AG04449 (cell line): Measurements from ENCODE around the gene UPP2.

Experiments used
- CTCF ChIA-PET: fragments of 350-600 bp; formaldehyde crosslinking; extraction: SDS; loops from one replicate; lab custom pipeline; 2021; ENCODE audit warnings: antibody characterized with exemption; lab: Yijun Ruan, JAX
- POLR2A ChIA-PET: fragments of 400-600, 350-600 bp; formaldehyde crosslinking; extraction: SDS; loops from one replicate; lab custom pipeline; 2020; ENCODE audit warnings: antibody characterized with exemption, inconsistent platforms; lab: Yijun Ruan, JAX
- DNase-seq: peaks from one replicate; pipeline ENCODE4 v3.0.0-alpha.2; 2010; ENCODE audit warnings: low read depth, low spot score
- H3K4me3 ChIP-seq: 2 replicates; pipeline ENCODE4 v1.5.1; 2011; ENCODE audit warnings: low read depth, mild to moderate bottlenecking, control low read depth, low read length
- TF ChIP-seq, protein P1 (sequence below): IDR thresholded peaks from one replicate; pipeline ENCODE4 v1.5.1; 2011; ENCODE audit warnings: mild to moderate bottlenecking, moderate library complexity, low read length, control low read depth, inconsistent platforms; ENCODE audit not compliant: insufficient read depth; ENCODE audit errors: missing control alignments

UPP2 gene

DNA sequence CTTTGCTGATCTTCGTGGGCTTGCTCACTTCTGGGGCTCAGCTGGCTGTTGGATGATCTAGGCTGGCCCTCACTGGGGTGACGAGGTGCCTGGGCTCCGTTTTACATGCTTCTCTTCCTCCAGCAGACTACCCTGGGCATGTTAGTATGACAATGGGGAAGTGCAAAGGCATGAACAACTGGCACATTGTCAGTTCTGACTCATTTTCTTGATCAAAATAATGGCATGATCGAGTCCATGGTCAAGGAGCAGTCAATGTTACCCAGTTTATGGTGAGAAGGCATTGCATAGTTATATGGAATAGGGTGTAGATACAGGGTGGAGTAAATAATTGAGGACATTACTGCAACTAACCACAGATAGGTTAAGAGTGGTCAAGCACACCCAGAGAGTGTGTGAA is 10.0 kb upstream of the UPP2 start:
- no peak overlapping the region for H3K4me3 ChIP-seq
- ChIA-PET CTCF (no interaction called here), POLR2A (no interaction called here)
- TF ChIP-seq, protein P1, sequence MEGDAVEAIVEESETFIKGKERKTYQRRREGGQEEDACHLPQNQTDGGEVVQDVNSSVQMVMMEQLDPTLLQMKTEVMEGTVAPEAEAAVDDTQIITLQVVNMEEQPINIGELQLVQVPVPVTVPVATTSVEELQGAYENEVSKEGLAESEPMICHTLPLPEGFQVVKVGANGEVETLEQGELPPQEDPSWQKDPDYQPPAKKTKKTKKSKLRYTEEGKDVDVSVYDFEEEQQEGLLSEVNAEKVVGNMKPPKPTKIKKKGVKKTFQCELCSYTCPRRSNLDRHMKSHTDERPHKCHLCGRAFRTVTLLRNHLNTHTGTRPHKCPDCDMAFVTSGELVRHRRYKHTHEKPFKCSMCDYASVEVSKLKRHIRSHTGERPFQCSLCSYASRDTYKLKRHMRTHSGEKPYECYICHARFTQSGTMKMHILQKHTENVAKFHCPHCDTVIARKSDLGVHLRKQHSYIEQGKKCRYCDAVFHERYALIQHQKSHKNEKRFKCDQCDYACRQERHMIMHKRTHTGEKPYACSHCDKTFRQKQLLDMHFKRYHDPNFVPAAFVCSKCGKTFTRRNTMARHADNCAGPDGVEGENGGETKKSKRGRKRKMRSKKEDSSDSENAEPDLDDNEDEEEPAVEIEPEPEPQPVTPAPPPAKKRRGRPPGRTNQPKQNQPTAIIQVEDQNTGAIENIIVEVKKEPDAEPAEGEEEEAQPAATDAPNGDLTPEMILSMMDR = no peak
- no peak for DNase-seq

DNA sequence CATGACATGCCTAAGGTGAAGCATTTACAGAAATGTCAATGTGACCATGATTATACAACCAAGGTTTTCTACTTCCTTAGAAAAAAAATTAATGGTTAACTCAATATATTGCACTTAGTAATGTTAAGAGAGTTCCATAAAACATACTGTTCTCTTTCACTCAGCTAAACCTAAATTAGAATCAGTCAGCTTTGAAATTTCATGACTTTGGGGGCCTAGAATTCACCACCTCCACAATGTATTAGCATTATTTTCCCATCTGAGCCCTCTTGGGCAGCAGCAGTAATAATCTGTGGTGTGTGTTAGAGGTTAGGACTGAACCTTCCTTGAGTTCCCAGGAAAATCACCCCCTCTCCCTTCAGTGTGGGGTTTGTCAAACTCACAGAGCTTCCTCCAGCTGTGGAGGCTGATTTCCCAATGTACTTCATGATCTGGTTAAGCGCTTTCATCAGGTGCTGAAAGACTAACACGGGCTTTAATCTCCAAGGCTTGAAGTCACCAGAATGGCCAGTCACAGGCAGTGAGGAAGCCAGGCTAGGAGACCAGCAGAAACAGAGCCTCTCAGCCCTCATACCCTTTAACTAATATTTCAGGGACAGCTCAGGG is 7.1 kb upstream of the UPP2 start:
- ChIA-PET POLR2A (no interaction called here), CTCF (no interaction called here)
- no peak overlapping the region for H3K4me3 ChIP-seq
- DNase-seq = no peak
- TF ChIP-seq, protein P1 = no peak

DNA sequence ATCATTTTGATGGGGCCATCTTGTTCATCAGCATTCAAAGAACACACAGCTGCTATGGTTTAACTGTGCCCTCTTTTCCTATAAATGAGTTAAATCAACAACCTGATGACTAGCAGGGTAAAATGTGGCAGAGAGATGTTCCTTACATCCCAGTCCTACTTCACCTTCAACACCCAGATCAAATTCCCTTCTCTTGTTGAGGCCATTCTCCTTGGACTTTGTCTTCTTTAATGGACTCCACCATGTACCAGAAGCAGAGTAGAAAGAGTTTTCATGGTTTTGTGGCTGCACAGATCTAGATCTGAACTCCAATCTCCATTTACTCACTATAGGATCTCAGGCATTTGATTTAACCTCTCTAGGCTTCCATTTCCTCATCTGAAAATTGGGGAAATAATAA is 6.4 kb upstream of the UPP2 start:
- no peak overlapping the region for H3K4me3 ChIP-seq
- ChIA-PET POLR2A (no interaction called here), CTCF (no interaction called here)
- TF ChIP-seq, protein P1 = no peak
- no peak for DNase-seq

DNA sequence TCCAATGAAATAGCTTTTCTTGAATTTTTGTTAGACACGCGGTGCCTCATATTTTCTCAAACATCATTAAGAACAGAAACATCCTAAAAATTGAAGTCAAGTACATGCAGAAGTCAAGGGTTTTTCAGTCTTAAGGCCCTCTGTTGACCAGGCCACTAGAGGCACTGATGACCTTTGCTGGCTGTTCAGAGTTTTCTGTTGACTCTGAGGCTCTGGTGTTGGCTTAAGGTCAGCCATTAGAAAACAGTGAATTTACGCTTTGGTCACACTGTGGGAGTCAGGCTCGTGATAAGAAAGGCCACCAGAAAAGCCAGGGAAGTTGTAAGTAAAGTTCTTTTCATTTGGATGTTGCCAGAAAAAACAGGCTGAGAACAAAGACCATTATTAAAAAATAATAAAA is 5.8 kb upstream of the UPP2 start:
- POLR2A ChIA-PET = no interaction called here
- no peak for DNase-seq
- TF ChIP-seq, protein P1 = no peak
- H3K4me3 ChIP-seq = no peak overlapping the region
- CTCF ChIA-PET = no interaction called here

DNA sequence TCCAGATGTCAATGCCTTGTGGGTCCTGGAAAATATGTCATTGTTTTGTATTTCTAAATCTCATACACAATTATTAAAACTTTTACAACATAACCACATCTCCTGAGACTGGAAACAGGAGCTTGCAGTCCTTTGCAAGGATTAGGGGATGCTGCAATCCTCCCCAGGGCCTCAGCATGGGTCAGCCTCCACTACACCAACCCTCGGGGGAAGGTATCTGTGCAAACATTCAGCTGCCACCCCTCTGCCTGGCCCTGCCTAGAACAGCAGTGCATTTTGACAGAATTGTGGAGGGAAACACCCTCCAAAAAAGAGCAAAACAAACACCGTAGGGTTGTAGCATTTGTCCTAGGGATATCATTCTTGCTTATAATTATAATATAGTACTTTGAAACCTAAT is 4.2 kb upstream of the UPP2 start:
- POLR2A ChIA-PET = no interaction called here
- CTCF ChIA-PET = no interaction called here
- TF ChIP-seq, protein P1 = no peak
- H3K4me3 ChIP-seq = no peak overlapping the region
- no peak for DNase-seq

DNA sequence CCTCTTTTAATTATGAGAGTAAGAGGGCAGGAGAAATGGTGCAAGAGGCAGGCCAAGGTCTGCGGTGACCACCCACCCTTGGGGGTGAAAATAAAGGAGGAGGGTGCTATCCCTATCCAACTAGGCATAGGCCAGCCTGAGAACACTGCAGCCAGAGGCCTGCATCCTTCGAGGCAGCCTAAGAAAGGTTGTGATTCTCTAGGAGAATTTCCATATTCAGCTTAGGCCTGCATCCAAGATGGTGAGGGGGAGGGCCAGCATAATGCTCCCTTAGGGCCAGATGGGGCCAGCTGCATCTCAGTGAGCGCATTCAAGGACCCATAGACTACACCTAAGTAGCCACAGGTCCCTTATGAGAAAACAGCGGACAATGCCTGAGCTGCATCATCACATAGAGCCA is 3.5 kb upstream of the UPP2 start:
- POLR2A ChIA-PET = no interaction called here

More for the DNA sequence above, 3.5 kb upstream of the UPP2 start:
- CTCF ChIA-PET = no interaction called here
- TF ChIP-seq, protein P1 = no peak
- no peak overlapping the region for H3K4me3 ChIP-seq
- DNase-seq = no peak
